ENCODE results near the gene KLRB1.

The KLRB1 gene

DNA sequence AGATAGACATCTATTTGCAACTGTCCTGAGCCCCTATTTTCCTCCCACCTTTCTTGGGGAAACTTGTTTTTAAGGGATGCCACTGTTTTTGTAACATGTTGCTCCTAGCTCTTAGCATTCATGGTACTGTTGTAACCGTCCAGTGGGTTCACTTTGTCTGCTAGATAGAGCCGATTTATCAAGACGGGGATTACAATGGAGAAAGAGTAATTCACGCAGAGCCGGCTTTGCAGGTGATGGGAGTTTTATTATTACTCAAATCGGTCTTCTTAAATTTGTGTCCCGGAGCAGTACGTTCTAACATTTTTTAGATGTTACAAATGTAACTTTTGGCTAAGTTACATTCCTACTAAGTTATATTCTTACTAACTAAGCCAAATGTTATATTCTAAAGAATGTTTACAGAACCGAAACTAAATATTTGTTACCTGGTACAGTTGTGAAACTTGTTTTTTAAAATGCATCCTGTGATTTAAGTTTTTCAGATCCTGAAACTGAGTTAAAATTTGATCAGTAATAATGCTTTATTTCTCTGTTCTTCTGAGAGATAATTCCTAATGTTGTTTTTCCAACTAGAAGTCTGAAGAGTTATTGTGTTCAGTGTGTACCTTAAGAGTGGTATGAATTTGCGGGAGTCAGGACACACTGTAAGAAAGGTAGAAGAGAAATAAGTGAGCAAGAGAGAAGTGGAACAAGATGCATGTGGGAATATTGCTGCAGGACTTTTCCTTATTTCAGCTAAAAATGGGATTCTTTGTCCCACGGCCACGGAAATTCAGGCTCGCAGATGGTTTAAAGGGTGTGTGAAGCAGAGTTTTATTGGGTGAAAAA, 41.2 kb upstream of the KLRB1 start:
- H3K23ac ChIP-seq (ENCODE audit: low read length) = no peak overlapping the region
- H3K27ac ChIP-seq (ENCODE audit: low read depth, low read length) = peak overlapping the region; percentile 98
- peak overlapping the region; percentile 54 for H2AK5ac ChIP-seq (ENCODE audit: low read length)
- peaks cover 18 to 27% of the 10 kb centered on the region in 2 experiments for H3K4me1 ChIP-seq (ENCODE audit: control insufficient read depth in 1 of 2, insufficient read depth in 2 of 2, low read length in 2 of 2)
- DNase-seq = peak; percentile 48 to 73
- peak overlapping the region; percentile 29 for H4K8ac ChIP-seq (ENCODE audit: low read depth, low read length)
- peak overlapping the region; percentile 67 for H3K4me3 ChIP-seq (ENCODE audit: low read depth, low read length)
- no peaks in the 10 kb centered on the region for H3K27me3 ChIP-seq (ENCODE audit: insufficient read depth, low read length)
- WGBS (ENCODE audit: extremely low coverage, insufficient coverage, insufficient read length) = no CpG with 5 or more reads among the region's 13 CpGs
- H3K79me2 ChIP-seq (ENCODE audit: control insufficient read depth, insufficient read depth, low read length, poor library complexity) = peaks cover 11% of the 10 kb centered on the region
- H2BK12ac ChIP-seq (ENCODE audit: low read length) = peak overlapping the region; percentile 94
- peak overlapping the region; percentile 45 for H2BK120ac ChIP-seq (ENCODE audit: insufficient read depth, low read length, poor library complexity)
- peak overlapping the region; percentile 66 for H3K14ac ChIP-seq (ENCODE audit: low read length)
- H3K36me3 ChIP-seq (ENCODE audit: control insufficient read depth in 1 of 2, insufficient read depth in 2 of 2, low read length in 2 of 2) = peaks cover 3% of the 10 kb centered on the region in 2 experiments
- peak overlapping the region; percentile 63 for H2BK5ac ChIP-seq (ENCODE audit: low read depth, low read length, poor library complexity)
- peaks cover 24% of the 10 kb centered on the region for H3K79me1 ChIP-seq (ENCODE audit: low read length)
- peak overlapping the region; percentile 14 for H2AFZ ChIP-seq (ENCODE audit: insufficient read depth, low read length, poor library complexity)
- no peak overlapping the region for H3K4ac ChIP-seq (ENCODE audit: low read depth, low read length)
- H3K9me3 ChIP-seq (ENCODE audit: insufficient read depth, low read depth, low read length) = no peaks in the 10 kb centered on the region
- H3K4me2 ChIP-seq (ENCODE audit: low read length) = peak overlapping the region; percentile 70
- no peak overlapping the region for H3K9ac ChIP-seq (ENCODE audit: low read length)
- H3K18ac ChIP-seq (ENCODE audit: low read length) = peak overlapping the region; percentile 78
- H4K91ac ChIP-seq (ENCODE audit: low read depth, low read length) = peak overlapping the region; percentile 57
- H4K12ac ChIP-seq (ENCODE audit: low read depth, low read length) = no peak overlapping the region

DNA sequence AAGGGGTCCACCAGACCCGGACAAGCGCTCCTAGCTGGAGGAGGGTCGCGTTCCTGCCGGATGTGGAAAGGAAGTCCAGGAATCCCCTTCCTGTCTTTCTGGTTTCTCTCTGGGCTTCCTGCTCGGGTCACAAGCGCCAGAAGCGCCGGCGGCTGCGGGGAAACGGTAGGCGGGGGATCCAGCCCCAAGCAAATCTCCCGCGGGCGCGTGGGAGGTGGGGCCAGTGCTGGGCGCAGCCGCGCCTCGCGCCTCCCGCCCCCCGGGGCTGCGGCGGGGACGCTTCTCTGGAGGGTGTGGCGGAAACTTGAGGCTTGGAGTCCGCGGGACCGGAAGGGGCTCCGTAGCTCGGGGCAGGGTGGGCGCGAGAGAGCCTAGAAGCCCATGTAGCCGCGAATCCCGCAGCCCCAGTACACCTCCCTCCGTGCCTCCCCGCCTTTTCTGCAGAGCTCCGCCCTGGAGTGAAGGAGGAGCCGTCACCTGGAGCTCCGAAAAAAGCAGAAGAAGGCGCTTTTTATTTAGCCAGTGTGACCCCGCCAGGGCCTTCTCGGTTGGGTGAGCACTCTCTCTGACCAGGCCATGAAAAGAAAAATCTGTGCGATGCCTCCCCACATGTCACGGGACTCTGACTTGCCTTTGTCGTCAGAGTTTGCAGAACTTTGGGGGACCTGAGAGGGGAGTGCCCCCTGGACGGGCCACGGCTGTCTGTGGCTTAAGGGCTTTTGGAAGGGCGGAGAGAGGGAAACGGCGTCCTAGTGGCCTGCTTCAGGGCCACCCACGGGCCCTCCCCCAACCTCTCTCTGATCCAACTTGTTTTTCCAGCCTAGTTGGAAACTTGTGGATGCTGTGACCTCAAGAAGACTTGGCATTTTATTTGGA, 40.3 kb upstream of the KLRB1 start:
- Histone ChIP-seq H3K79me1 (ENCODE audit: low read length) (peaks cover 24% of the 10 kb centered on the region), H4K8ac (ENCODE audit: low read depth, low read length) (peak overlapping the region; percentile 97), H2BK120ac (ENCODE audit: insufficient read depth, low read length, poor library complexity) (peak overlapping the region; percentile 94), H2BK12ac (ENCODE audit: low read length) (peak overlapping the region; percentile 76), H2AFZ (ENCODE audit: insufficient read depth, low read length, poor library complexity) (peak overlapping the region; percentile 95), H3K4ac (ENCODE audit: low read depth, low read length) (peak overlapping the region; percentile 93), H3K23ac (ENCODE audit: low read length) (no peak overlapping the region), H3K36me3 (ENCODE audit: control insufficient read depth in 1 of 2, insufficient read depth in 2 of 2, low read length in 2 of 2) (peaks cover 3% of the 10 kb centered on the region in 2 experiments), H3K9me3 (ENCODE audit: insufficient read depth, low read depth, low read length) (no peaks in the 10 kb centered on the region), H3K27ac (ENCODE audit: low read depth, low read length) (peak overlapping the region; percentile 98), H3K4me2 (ENCODE audit: low read length) (peak overlapping the region; percentile 70), H3K14ac (ENCODE audit: low read length) (peak overlapping the region; percentile 96), H2BK5ac (ENCODE audit: low read depth, low read length, poor library complexity) (peak overlapping the region; percentile 98), H3K27me3 (ENCODE audit: insufficient read depth, low read length) (no peaks in the 10 kb centered on the region), H2AK5ac (ENCODE audit: low read length) (peak overlapping the region; percentile 81), H4K12ac (ENCODE audit: low read depth, low read length) (peak overlapping the region; percentile 91), H3K4me1 (ENCODE audit: control insufficient read depth in 1 of 2, insufficient read depth in 2 of 2, low read length in 2 of 2) (peaks cover 18 to 27% of the 10 kb centered on the region in 2 experiments), H3K4me3 (ENCODE audit: low read depth, low read length) (peak overlapping the region; percentile 67), H3K79me2 (ENCODE audit: control insufficient read depth, insufficient read depth, low read length, poor library complexity) (peaks cover 11% of the 10 kb centered on the region), H3K18ac (ENCODE audit: low read length) (peak overlapping the region; percentile 88), H4K91ac (ENCODE audit: low read depth, low read length) (peak overlapping the region; percentile 95), H3K9ac (ENCODE audit: low read length) (peak overlapping the region; percentile 64)
- no CpG with 5 or more reads among the region's 55 CpGs for WGBS (ENCODE audit: extremely low coverage, insufficient coverage, insufficient read length)
- peak; percentile 83 to 92 for DNase-seq

DNA sequence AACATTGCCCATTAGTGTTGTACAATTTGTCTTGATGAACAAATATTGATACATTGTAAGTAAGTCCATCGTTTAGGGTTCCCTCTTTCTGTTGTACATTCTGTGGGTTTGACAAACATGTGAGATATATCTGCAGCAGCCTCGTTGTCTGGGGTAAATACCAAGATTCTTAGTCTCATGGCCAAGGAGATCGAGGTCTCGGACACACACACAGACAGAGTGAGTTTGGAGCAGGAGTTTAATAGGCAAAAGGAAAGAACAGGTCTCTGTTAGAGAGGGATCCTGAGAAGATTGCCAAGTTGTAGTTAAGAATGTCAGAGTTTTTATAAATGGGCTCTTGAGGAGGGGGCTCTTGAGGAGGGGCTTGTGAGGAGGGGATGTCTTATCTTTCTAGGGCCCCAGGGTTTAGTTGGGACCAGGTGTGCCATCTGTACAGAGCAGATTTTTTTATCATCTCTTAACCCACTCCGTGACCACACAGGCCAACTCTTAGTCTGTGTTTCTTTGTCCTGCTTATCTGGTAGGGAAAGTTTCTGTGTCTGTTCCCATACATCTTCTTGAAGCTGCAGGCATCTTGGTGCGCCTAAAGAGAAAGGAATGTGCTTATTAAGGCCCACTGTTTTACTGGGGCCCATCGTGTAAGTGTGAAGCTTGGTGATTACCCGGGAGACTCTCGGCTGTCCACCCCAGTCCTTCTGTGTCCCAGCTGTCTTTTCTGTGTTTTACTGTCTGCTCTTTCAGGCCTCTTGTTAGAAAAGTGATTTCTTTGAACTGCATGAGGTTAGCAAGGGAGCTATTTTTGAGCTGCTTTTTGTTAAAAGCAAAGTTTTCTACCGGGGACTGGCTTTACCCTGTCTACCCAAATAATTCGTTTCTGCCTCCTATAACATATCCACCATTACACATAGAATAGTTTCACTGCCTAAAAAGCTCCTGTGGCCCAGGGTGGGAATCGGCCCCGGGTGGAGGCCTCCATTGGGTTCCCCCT, 39.4 kb upstream of the KLRB1 start:
- H2AK5ac ChIP-seq (ENCODE audit: low read length) = peak overlapping the region; percentile 81
- peak overlapping the region; percentile 98 for H3K27ac ChIP-seq (ENCODE audit: low read depth, low read length)
- H3K14ac ChIP-seq (ENCODE audit: low read length) = peak overlapping the region; percentile 96
- peak overlapping the region; percentile 69 for H3K18ac ChIP-seq (ENCODE audit: low read length)
- H3K79me1 ChIP-seq (ENCODE audit: low read length) = peaks cover 24% of the 10 kb centered on the region
- H3K9ac ChIP-seq (ENCODE audit: low read length) = peak overlapping the region; percentile 64
- peak overlapping the region; percentile 97 for H4K8ac ChIP-seq (ENCODE audit: low read depth, low read length)
- peaks cover 3% of the 10 kb centered on the region in 2 experiments for H3K36me3 ChIP-seq (ENCODE audit: control insufficient read depth in 1 of 2, insufficient read depth in 2 of 2, low read length in 2 of 2)
- peak overlapping the region; percentile 94 for H2BK120ac ChIP-seq (ENCODE audit: insufficient read depth, low read length, poor library complexity)
- no peak for DNase-seq
- H3K27me3 ChIP-seq (ENCODE audit: insufficient read depth, low read length) = no peaks in the 10 kb centered on the region
- H3K4ac ChIP-seq (ENCODE audit: low read depth, low read length) = peak overlapping the region; percentile 93
- H4K91ac ChIP-seq (ENCODE audit: low read depth, low read length) = peak overlapping the region; percentile 95
- H2BK5ac ChIP-seq (ENCODE audit: low read depth, low read length, poor library complexity) = peak overlapping the region; percentile 98
- no CpG with 5 or more reads among the region's 13 CpGs for WGBS (ENCODE audit: extremely low coverage, insufficient coverage, insufficient read length)
- peak overlapping the region; percentile 95 for H2AFZ ChIP-seq (ENCODE audit: insufficient read depth, low read length, poor library complexity)
- peak overlapping the region; percentile 70 for H3K4me2 ChIP-seq (ENCODE audit: low read length)
- peaks cover 11% of the 10 kb centered on the region for H3K79me2 ChIP-seq (ENCODE audit: control insufficient read depth, insufficient read depth, low read length, poor library complexity)
- peak overlapping the region; percentile 62 for H3K4me3 ChIP-seq (ENCODE audit: low read depth, low read length)
- H2BK12ac ChIP-seq (ENCODE audit: low read length) = peak overlapping the region; percentile 52
- H4K12ac ChIP-seq (ENCODE audit: low read depth, low read length) = peak overlapping the region; percentile 91
- peaks cover 18 to 27% of the 10 kb centered on the region in 2 experiments for H3K4me1 ChIP-seq (ENCODE audit: control insufficient read depth in 1 of 2, insufficient read depth in 2 of 2, low read length in 2 of 2)
- H3K9me3 ChIP-seq (ENCODE audit: insufficient read depth, low read depth, low read length) = no peaks in the 10 kb centered on the region
- no peak overlapping the region for H3K23ac ChIP-seq (ENCODE audit: low read length)

Measured in trophoblast cell (in vitro differentiated cells and primary cell).